ENCODE data around the gene RAF1.

DNA sequence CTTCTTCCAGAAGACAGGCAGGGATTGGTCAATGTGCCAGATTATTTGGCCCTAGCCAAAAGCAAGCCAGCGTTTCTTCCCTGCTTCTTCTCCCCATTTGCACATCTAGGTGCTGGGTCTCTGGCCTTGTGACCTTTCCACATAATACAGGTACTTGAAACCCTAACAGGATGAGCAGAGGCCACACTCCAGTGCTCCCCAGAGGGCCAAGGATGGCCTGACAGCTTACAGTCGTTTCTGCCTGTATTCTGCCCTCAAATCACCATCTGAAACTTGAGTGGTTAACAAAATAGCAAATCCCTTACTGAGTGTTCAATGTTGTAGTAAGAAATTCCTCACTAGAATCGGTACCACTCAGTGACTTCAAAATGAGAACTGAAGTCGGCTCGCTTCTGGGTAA, 77.9 kb downstream of the RAF1 start:
- TF ChIP-seq, protein P1, sequence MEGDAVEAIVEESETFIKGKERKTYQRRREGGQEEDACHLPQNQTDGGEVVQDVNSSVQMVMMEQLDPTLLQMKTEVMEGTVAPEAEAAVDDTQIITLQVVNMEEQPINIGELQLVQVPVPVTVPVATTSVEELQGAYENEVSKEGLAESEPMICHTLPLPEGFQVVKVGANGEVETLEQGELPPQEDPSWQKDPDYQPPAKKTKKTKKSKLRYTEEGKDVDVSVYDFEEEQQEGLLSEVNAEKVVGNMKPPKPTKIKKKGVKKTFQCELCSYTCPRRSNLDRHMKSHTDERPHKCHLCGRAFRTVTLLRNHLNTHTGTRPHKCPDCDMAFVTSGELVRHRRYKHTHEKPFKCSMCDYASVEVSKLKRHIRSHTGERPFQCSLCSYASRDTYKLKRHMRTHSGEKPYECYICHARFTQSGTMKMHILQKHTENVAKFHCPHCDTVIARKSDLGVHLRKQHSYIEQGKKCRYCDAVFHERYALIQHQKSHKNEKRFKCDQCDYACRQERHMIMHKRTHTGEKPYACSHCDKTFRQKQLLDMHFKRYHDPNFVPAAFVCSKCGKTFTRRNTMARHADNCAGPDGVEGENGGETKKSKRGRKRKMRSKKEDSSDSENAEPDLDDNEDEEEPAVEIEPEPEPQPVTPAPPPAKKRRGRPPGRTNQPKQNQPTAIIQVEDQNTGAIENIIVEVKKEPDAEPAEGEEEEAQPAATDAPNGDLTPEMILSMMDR (conservative IDR thresholded peaks at IDR 0.05; ENCODE audit: low read depth, low read length) = no peak
- no peak for TF ChIP-seq EZH2 (IDR thresholded peaks at IDR 0.05; ENCODE audit: borderline replicate concordance, low read depth, low read length, poor library complexity, severe bottlenecking)

Measured in A673 (cell line).